HG03469 (cell line): ENCODE measurements around the gene PDE4D.

Experiments used
- ATAC-seq: cut with Tn5 transposase; IDR thresholded peaks from one replicate; pipeline ENCODE4 v1.9.1; 2021; ENCODE audit warnings: mild to moderate bottlenecking, moderate library complexity, moderate number of reproducible peaks; ENCODE audit not compliant: unreplicated experiment

PDE4D gene

DNA sequence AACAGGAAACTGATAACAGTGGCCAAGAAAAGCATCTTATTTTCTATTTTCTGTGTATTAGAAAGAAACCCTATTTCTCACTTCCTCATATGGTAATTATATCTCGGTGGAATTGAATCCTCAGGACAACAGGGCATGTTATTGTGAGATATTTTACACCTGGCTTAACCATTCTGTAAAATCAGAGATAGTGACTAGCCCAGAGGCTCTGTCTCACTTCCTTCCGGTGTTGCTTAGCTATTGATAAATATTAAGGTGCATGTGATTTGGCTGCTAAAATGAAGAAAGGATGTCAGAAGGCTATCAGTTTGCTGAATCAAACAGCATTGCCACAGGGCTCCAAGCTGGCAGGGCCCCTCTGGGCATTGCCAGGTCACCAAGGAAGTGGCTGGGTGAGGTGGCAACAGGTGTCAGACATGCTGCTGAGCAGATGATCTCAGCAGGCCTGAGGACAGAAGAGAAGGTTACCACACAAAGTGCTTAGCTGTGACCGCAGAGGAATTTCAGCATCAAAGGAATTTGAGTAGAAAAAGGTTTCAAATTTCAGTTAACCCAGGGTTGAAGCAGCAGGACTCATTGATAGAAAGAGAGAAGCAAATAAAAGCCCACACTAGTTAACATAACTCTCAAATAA, 330.7 kb downstream of the PDE4D start:
- ATAC-seq, result peak; percentile 93

DNA sequence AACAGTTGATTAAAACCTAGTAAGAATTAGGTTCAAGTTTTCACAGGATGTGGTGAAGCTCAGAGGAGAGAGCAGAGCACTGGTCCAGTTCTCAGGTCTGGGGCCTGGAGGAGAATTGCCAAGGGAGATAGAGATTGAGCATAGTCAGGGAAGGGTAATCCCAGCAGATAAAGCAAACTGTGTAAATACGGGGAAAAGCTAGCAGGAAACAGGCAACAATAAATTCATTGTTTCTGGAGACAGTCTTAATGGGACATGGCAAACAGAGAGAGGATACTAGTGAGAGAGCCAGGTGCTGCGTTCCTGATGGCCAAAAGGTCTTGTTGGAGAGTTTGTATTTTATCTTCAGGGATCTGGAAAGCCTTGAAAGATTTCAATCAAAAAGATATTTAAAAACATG, 333.0 kb downstream of the PDE4D start:
- ATAC-seq, result no peak

DNA sequence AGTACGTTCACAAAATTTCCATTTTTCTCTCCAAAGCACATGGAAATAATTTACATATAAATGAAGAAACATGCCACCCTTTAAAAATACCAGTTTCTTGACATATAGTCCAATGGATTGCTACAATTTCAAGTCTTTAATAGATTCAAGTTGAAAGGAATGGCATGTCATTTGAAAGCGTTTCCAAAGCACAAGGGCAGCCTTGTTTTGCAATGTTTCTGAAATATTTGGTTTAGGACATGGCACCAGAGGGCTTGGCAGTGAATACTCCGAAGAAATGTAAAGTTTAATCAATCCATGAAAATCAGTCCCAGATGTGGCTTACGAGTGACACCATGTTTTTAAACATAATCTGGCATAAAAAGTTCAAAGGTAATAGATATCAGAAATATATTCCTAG, 333.7 kb downstream of the PDE4D start:
- no peak for ATAC-seq

DNA sequence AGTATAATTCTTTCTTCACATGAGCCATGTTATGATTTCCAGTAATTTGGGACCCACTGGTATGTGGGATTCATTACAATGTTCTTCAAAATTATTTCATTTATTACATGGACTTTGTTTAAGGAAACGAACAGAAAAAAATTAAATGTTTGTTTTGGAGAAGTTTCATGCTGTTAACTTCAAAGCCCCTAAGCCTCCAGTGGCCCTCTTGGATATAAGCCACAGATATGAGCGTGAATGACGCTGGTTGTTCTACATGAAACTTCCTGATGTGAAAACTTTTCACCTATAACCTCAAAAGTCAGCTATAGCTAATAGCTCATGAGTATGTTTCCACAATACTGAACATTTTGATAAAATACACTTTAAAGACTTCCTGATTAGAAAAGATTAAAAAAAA, 334.2 kb downstream of the PDE4D start:
- ATAC-seq, result no peak

DNA sequence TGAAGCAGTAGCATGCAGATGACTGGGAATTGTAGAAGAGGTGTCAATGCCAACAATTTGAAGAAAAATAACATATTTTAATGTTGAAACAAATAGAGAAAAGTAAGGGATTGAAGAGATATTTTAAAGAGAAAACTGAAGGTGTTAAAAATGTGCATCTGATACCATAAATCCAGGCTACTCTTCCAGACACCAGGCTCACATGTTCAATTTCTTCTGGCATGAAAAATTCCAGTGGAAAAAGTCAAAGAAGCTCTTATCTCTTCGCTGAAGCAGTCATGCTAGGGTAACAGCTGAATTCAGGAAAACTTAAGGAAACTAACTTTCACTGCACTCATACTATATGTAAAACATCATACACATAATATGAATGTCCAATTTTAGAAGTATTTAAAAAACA, 335.0 kb downstream of the PDE4D start:
- no peak for ATAC-seq

DNA sequence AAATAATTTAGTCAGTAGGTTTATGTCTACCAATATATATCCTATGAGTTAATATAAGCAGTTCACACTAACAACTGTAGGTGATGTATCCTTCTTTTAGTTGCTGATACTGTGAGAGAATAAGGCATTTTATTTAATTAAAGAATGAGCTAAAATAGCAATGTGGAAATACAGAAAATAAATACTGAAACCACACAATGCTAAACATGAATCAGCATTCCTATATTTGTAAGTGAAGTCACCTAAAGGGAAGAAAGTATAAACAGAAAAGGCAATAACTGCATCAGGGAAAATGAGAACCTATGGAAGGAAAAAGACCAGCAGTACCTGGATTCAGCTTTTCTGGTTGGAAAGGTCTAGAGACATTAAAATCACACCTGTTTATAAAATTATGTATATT, 336.0 kb downstream of the PDE4D start:
- ATAC-seq, result no peak

DNA sequence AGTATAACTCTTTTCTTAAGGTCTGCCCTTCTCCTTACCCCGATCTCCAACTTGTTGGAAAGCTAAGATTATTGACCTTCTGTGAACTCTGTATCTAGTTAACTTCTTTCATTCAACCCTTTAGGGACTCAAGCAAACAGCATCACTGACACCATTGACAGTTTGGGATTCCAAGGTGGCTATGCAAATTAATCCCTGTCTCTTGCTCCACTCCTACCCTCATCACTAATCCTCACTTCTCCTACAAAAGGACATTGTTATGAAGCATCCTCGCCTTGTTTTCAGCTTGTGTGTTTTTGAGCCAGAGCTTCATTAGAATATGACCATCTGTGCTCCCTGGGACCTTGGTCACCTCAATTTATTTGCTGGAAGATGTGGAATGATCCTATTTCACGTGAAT, 337.9 kb downstream of the PDE4D start:
- no peak for ATAC-seq

DNA sequence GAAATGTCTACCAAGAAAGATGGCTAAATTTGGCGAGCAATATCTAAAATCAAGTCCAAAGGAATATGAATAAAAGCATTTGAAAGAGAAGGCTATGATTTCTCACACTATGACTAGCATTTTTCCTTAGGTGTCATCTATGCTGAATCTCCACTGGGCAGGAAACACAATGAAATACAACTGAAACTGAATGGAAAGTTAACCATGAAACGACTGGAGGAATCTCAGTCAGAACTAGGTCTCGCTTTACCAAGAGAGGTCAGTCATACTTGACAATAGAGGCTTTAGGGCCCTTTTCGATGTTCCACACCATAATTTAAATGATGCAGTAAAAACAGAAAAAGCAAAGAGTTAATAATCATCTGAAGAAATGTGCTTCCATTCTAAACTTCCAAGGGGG, 339.0 kb downstream of the PDE4D start:
- ATAC-seq, result no peak

DNA sequence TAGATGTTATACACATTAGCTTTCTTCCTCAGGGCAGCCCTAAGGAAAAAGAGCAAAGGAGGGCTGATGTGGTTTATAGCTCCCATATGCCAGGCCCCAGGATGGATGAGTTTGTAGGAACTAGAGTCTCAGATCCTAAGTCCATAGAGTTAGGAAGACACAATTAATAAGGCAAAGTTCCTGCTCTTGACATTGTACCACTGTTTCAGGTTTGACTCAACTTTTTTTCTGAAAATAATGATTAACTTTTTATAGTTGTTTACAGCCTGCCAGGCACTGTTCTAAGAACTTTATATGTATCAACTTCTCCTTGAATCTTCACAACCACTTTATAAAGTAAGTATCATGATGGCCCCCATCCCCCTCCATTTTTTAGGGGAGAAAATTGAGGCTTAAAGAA, 339.5 kb downstream of the PDE4D start:
- no peak for ATAC-seq

DNA sequence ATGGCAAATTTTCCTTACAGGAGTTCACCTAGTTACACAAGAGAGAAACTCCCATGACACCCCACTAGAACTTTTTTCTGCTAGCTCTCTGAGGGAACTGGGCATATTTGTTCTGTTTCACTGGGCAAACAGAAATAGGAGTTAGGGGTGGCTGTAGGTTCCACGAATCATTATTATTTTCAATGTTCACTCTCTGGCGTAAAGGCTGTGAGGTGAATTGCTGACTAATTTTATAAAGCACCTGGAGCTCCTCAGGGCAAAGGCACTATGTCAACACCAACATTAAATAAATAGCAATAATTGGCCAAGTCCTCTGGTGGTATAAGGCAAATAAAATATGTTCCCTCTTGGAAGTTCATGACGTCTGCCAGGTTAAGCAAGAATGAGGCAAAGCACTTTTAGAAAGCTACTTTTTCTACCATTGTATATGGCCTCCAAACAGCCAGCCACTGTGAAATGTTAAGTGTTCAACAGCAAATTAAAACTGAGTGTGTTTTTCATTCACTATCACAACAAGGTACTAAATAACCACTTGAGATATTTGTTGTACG, 344.6 kb downstream of the PDE4D start:
- no peak for ATAC-seq

DNA sequence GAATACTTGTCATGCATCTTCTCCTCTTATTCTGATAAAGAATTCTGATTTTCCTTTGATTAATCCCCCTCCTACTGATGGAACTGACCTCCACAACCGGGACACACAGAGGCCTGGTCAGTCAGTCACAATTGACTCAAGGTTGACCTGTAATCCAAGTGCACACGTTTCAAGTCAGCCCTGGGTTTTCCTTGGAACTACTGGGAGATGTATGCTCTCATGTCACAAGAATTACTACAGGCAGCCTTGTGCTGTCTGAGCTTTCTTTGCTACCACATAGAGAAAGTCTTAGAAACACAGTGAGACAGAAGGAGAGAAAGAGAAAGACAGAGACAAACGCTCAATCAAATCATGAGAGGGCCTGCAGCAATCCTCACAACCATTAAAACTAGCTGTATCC, 345.8 kb downstream of the PDE4D start:
- no peak for ATAC-seq

DNA sequence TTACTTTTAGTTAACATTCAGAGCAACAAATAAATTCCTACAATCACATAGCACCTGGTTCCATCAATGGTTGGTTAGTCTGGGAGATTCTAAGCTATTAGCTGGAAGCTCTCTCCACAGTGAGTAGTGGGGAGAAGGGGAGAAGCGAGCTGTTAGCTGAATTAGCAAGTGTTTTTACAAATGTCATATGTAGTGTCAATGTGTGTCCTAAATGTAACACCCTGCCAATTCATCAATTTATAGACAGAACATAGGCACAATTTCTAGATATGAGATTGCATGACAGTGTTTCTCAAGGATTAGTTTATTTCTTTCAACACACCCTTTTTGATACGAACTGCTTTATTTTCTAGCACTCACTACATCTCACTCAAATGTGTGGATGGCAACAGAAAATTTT, 349.0 kb downstream of the PDE4D start:
- ATAC-seq, result no peak

DNA sequence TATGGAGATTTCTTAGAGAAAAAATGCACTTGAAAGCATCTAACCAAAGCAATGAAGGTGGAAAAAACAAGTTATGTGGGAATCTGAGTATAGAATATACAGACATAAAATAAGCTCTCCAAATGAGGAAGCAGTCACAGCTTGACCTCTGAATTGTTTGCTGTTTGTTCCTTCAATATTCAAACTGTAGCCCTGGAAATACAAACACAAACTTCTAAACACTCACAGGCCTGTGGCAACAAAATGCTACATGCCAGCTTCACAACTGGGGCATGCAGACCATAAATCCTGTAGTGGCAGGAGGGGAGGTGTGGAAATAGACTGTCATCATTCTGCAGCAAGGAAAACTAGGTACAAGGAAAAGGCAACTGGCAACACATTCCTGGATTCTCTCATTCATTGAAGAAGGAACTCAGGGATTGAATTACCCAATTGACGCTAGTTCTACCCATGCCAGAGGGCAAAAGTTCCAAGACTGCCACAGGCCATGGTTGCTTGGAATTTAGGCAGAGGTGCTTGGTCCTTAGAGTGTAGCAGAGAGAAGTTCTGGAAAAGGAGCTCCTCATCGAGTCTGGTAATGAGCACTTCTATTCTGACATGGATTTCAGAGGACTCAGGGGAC, 349.6 kb downstream of the PDE4D start:
- no peak for ATAC-seq

DNA sequence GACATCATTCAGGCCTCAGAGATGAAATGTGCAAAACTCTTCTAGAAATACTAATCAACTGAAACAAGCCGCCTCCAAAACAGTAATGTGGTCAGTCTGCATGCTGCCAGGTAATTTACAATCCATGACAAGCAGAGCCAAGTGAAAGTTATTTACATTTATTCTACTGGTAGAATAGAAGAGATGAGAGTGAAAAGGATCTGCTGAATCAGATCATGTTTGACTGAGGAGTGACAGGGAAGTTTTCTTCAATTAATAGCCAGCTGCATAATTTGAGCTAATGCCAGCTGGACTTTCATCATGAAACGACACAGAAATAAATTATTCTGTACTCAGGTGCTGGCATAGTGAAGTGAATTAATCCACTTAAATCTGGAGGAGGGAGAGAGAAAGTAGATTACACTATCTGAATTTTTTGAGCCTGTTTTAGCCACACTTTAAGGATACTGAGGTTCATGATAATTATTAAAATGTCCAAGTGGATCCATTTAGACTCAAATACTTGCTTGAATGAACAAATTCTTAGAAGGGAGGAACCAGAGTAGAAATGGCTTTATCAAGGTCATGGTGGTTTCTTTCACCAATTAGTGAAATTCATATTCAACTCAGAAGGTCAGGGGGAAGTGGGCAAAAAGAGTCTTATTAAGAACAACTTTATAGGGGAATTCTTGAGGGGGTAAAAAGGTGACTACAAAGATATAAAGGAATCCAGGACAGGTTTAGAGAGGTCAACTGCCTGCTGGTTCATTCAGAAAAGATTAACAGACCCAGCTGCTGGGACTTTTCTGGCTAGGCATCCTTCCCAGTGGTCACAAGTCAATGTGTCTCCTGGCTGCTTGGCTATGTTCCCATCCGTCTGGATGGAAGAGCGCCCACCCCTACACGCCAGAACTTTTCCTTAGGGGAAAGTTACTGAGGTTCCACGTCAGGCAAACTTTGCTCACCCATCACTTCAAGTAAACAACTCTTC, 350.4 kb downstream of the PDE4D start:
- no peak for ATAC-seq

DNA sequence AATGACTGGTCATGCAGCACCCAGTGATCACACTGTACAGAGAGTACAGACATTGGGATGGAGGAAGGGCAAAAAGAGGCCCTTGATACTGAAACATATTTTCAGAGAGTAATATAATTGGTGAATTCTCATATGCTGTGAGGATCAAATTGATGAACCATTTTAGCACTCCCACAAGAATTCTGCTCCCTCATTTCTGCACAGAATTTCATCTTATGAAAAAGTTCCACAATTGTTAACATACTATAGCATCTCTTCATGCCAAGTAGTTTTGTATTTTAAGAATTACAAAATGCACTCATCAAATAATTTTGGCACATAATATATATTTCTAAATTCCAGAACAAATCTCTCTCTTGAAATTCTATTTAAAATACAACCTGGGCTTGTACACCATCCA, 351.2 kb downstream of the PDE4D start:
- ATAC-seq, result no peak

DNA sequence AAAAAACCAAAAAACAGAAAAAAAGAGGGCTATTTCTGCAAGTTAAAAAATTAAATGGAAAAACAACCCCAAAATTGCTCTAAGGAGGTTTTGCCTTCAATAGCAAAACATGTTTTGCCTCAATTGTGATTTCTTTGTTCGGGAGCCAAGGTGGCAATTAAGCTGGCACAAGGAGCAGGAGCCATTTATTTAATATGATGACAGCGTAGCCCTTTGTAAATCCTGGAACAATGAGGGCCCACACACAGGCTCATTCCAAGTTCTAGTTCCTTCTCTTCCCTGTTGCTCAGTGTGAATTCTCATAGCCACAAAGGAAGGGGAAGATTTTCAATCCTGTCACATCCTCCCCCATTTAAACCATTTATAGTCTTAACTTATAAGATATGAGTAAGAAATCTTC, 353.2 kb downstream of the PDE4D start:
- no peak for ATAC-seq

DNA sequence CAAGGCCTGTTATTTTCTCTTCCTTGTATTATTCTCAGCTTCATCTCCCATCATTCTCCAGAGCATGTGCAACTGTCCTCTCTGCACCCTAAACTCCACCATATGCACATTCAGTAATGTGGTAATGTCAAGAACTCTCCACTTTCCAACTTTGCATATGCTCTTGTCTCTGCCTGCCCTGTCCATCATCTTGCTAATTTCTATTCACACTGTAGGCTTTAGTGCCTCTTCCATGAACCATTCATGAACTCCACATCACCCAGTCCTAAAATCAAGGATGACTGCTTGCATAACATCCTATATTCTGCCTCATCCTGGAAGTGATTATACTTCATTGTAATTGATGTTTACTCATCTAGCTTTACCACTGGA, 354.8 kb downstream of the PDE4D start:
- no peak for ATAC-seq

DNA sequence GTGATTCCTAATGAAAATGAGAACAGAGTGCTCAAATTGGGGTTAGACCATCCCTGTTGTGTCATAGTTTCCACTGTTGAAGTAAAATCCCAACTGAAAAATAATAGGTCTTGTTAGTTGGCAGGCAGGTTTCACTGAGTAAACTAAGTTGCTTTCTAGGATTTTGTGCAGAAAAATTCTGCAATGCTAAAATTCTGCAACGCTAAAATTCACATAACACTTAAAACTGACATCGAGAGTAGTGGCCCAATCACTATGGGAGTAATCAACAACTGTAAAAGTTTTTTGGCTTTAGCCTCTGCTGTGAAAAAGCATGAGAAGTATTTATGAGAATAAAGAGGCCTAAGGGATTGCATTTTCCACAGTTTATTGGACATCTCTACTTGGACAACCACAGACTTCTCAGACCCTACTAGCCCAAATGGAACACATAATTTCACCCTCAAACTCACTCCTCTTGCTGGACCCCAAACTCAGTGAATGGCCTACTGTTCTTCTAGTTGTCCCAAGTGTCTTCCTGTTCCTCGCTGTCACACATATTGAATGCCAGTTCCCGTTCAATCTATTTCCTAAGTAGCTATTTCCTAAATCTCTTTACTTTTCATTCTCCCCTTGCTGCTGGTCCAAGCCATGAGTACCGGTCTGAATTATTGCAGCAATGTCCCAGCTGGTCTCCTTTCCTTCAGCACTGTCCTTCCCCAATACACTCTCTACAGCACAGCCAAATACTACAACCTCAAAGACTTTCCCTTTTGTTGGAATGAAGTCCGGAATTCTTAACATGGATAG, 355.4 kb downstream of the PDE4D start:
- ATAC-seq, result no peak

DNA sequence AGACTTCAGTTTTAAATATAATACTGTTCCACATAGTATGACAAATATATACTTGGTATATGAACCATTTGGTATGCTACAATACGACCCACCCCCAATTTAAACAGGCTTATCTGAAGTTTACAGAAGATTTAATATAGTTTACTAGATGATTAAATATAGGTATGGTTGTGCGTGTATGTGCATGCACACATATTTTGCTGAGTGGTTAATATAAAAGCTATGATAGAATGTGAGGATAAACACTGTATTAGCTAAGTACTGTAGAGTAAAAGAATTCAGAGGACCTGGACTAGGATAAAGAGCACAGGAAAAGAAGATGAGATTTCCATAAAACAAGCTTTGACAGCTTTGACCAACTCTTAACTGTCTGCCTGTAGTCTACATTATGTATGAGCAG, 356.7 kb downstream of the PDE4D start:
- ATAC-seq, result no peak

DNA sequence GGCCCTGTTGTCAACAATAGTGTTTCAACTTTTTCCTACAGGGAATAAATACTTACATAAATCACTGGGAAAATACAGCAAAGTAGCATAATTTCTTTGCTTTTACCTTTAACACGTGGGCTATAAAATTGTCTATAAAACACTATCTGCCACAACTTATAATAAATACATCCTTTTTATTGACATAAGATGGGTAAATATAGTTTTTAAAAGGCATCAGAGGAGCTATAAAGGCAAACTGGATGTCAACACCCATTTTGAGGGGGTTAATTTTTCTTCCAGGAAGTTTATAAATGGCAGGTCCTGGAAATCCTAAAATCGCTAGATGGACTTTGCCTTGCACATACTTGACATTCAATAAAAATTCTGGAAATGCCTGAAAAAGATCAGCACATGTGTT, 358.0 kb downstream of the PDE4D start:
- no peak for ATAC-seq

DNA sequence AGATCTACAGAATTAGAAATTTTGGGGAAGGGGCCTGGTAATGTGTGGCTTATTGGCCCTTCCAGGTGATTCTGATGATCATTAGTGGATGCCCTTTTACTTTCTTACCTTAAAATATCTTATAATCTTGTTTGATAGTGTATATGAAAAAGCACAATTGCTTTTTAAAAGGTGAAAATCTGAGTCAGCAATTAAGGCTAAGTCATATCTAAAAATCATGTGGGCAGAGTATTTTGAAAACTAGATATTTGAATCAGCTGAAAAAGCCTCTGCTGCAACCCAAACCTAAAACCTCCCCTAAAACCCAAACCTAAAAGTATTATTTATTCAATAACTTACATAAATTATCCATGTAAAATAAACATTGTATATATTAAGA, 359.8 kb downstream of the PDE4D start:
- ATAC-seq, result no peak
